RWPE2 (cell line): ENCODE measurements around the gene AGTPBP1.

ENCODE experiments used
- ATAC-seq: fragments of 200-7000 bp; cut with Tn5 transposase; 3 replicates; pipeline ENCODE4 v1.9.1; 2021; ENCODE audit warnings: low read depth
- DNase-seq: peaks from one replicate; pipeline ENCODE4 v3.0.0-alpha.2; 2020; ENCODE audit warnings: low spot score
- H3K27ac ChIP-seq: fragments of 450-650 bp; 2 replicates; pipeline ENCODE4 v1.5.1; 2017; ENCODE audit warnings: mild to moderate bottlenecking; ENCODE audit not compliant: poor library complexity, severe bottlenecking
- H3K27me3 ChIP-seq: fragments of 250-450 bp; sonication (Bioruptor Pico); 2 replicates; pipeline ENCODE4 v1.5.1; 2021; ENCODE audit warnings: mild to moderate bottlenecking, moderate library complexity; ENCODE audit not compliant: insufficient read depth, poor library complexity, severe bottlenecking
- H3K36me3 ChIP-seq: fragments of 250-450 bp; sonication (Bioruptor Pico); 2 replicates; pipeline ENCODE4 v1.5.1; 2020; ENCODE audit warnings: low read depth, mild to moderate bottlenecking, moderate library complexity
- H3K4me1 ChIP-seq: fragments of 250-450 bp; sonication (Bioruptor Pico); 2 replicates; pipeline ENCODE4 v1.5.1; 2021; ENCODE audit warnings: mild to moderate bottlenecking, moderate library complexity; ENCODE audit not compliant: insufficient read depth, poor library complexity, severe bottlenecking
- H3K4me3 ChIP-seq: fragments of 250-450 bp; sonication (Bioruptor Pico); 2 replicates; pipeline ENCODE4 v1.5.1; 2021; ENCODE audit warnings: mild to moderate bottlenecking, moderate library complexity; ENCODE audit not compliant: severe bottlenecking
- H3K9me3 ChIP-seq: fragments of 250-450 bp; sonication (Bioruptor Pico); 2 replicates; pipeline ENCODE4 v1.5.1; 2021; ENCODE audit warnings: mild to moderate bottlenecking, moderate library complexity; ENCODE audit not compliant: severe bottlenecking
- CTCF ChIP-seq: fragments of 450-650 bp; IDR thresholded peaks from one replicate; pipeline ENCODE4 v1.5.1; 2017; ENCODE audit warnings: mild to moderate bottlenecking, moderate library complexity; ENCODE audit not compliant: poor library complexity, severe bottlenecking

Gene AGTPBP1

GRCh38 chr9:85703398-85703797 is 38.4 kb downstream of the AGTPBP1 start:
- no peak for ATAC-seq

GRCh38 chr9:85702726-85703289 is 38.9 kb downstream of the AGTPBP1 start:
- no peaks in the 10 kb centered on the region for H3K36me3 ChIP-seq
- ATAC-seq (no peak), DNase-seq (no peak)
- no peaks in the 10 kb centered on the region for H3K27me3 ChIP-seq
- H3K4me1 ChIP-seq: no peaks in the 10 kb centered on the region
- no peaks in the 10 kb centered on the region for H3K9me3 ChIP-seq
- no peak overlapping the region for H3K27ac ChIP-seq
- TF ChIP-seq CTCF: no peak
- H3K4me3 ChIP-seq: no peak overlapping the region

More at GRCh38 chr9:85703398-85703797, 38.4 kb downstream of the AGTPBP1 start:
- no peaks in the 10 kb centered on the region for H3K9me3 ChIP-seq
- no peak overlapping the region for H3K27ac ChIP-seq
- H3K27me3 ChIP-seq: no peaks in the 10 kb centered on the region
- H3K4me1 ChIP-seq: no peaks in the 10 kb centered on the region
- H3K4me3 ChIP-seq: no peak overlapping the region
- no peaks in the 10 kb centered on the region for H3K36me3 ChIP-seq
- TF ChIP-seq CTCF: no peak
- no peak for DNase-seq

DNA sequence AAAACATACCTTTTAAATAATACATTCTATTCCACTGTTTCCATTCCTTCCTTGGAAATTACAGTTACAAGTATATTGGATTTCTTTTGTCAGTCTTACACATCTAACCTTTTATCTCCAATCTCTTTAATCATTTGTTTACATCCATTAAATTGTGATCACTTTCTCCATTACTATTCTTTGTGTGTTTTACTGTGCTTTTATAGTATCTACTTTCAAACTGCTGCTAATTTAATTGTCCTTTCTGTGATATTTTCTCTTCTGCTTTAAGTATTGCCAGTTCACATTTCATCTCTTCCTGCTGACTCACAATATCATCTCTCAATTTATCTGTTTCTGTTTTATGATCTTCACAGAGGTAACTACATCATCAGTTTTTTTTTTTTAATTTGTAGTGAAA is 39.6 kb downstream of the AGTPBP1 start:
- ATAC-seq: no peak
- Histone ChIP-seq H3K4me3 (no peak overlapping the region), H3K27ac (no peak overlapping the region), H3K4me1 (no peaks in the 10 kb centered on the region), H3K27me3 (no peaks in the 10 kb centered on the region), H3K36me3 (no peaks in the 10 kb centered on the region), H3K9me3 (no peaks in the 10 kb centered on the region)
- TF ChIP-seq CTCF: no peak
- no peak for DNase-seq

- Histone ChIP-seq H3K27me3 (no peaks in the 10 kb centered on the region), H3K4me1 (no peaks in the 10 kb centered on the region), H3K9me3 (no peaks in the 10 kb centered on the region), H3K27ac (no peak overlapping the region), H3K4me3 (no peak overlapping the region), H3K36me3 (no peaks in the 10 kb centered on the region)
- ATAC-seq (no peak), DNase-seq (no peak)
- no peak for TF ChIP-seq CTCF
Measured at GRCh38 chr9:85700330-85700729, 41.4 kb downstream of the AGTPBP1 start.

DNA sequence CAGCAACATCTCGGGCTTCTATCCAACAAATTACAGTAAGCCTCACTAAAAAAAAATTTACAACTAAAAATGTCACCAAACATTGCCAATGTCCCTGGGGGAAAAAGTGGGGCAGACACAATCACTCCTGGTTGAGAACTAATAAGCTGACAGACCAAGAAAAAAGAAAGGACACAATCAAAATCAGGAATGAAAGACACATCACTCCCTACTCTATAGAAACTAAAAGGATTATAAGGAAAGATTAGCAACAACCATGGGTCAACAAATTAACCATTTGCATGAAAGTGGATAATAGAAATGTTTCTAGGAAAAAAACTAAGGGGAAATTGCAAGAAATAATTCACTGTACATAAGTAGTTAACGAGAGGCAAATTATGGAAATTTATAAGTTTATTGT is 53.4 kb downstream of the AGTPBP1 start:
- no peak for TF ChIP-seq CTCF

More for the DNA sequence above, 53.4 kb downstream of the AGTPBP1 start:
- ATAC-seq (no peak), DNase-seq (no peak)
- Histone ChIP-seq H3K9me3 (no peaks in the 10 kb centered on the region), H3K4me1 (no peaks in the 10 kb centered on the region), H3K4me3 (no peak overlapping the region), H3K36me3 (no peaks in the 10 kb centered on the region), H3K27me3 (no peaks in the 10 kb centered on the region), H3K27ac (no peak overlapping the region)
